Muscle of back (tissue), 10 donors: Measurements from ENCODE around the gene SUSD1. TPM values are rescaled to one million over a fixed set of nuclear protein-coding genes. Genes with fewer than 3 reads are reported as not detected.

Experiments used
- polyA plus RNA-seq, 10 donors: library from polyadenylated mRNA; unstranded; fragments of 120-200 nt; gene quantifications; one replicate each; pipeline ENCODE4 v1.2.1, GENCODE V29; 2013; ENCODE audit not compliant: insufficient read length in 10 of 10

SUSD1 gene
- polyA plus RNA-seq, 10 donors: 5.0 to 14.4 (median 9.0) TPM

Other genes starting within 250 kb of the SUSD1 start
- gene PTBP3, start 158.3 kb upstream of the SUSD1 start, polyA plus RNA-seq: 10 to 100 TPM; 12.4 to 23.3 (median 19.2) TPM
- gene HSDL2, start 204.8 kb upstream of the SUSD1 start, polyA plus RNA-seq: 10 to 100 TPM; 58.9 to 79.8 (median 68.5) TPM